Measurements from ENCODE around the gene PSME3. TPM values are rescaled to one million over a fixed set of nuclear protein-coding genes. Genes with fewer than 3 reads are reported as not detected.

PSME3 gene
- total and polyA plus RNA-seq, 2 of the 13 experiments (the other 11 are each of a cell fraction or from before 2014, with no cell fraction given): 66.3 to 135 TPM

- peak; percentile 93; the same call in 1 of the 2 replicates for TF ChIP-seq ZNF782 (CRISPR knock-in tag; IDR thresholded peaks at IDR 0.05; ENCODE audit: borderline replicate concordance)
- peak; percentile 98 for TF ChIP-seq SRSF1 (optimal IDR thresholded peaks at IDR 0.05; ENCODE audit: low read depth, low read length)
- TF ChIP-seq, protein P1, sequence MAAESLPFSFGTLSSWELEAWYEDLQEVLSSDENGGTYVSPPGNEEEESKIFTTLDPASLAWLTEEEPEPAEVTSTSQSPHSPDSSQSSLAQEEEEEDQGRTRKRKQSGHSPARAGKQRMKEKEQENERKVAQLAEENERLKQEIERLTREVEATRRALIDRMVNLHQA (CRISPR knock-in tag; IDR thresholded peaks at IDR 0.05): no peak
- no peak for TF ChIP-seq IKZF1 (IDR thresholded peaks at IDR 0.05)
- peak; percentile 85 for TF ChIP-seq ZNF710 (CRISPR knock-in tag; IDR thresholded peaks at IDR 0.05; ENCODE audit: borderline replicate concordance)
- no peak for TF ChIP-seq MLLT10 (CRISPR knock-in tag; IDR thresholded peaks at IDR 0.05)
- TF ChIP-seq IRX3 (CRISPR knock-in tag; IDR thresholded peaks at IDR 0.05; ENCODE audit: borderline replicate concordance, low read depth): no peak
- TF ChIP-seq KLF6 (CRISPR knock-in tag; IDR thresholded peaks at IDR 0.05): no peak; the same call in 1 of the 2 replicates
- peak; percentile 54; the same call in 1 of the 2 replicates for TF ChIP-seq JDP2 (CRISPR knock-in tag; IDR thresholded peaks at IDR 0.05; ENCODE audit: borderline replicate concordance)
- peak; percentile 88 for TF ChIP-seq ZBTB25 (CRISPR knock-in tag; IDR thresholded peaks at IDR 0.05)
- peak; percentile 78 for TF ChIP-seq ZBTB40 (IDR thresholded peaks at IDR 0.05)
- peak; percentile 95 for TF ChIP-seq ZBTB40 (CRISPR knock-in tag; IDR thresholded peaks at IDR 0.05)
- no peak for TF ChIP-seq ZNF644 (CRISPR knock-in tag; IDR thresholded peaks at IDR 0.05; ENCODE audit: low read depth)
- peak; percentile 83; the same call in 1 of the 2 replicates for TF ChIP-seq RNF219 (CRISPR knock-in tag; IDR thresholded peaks at IDR 0.05)
Observed at GRCh38 chr17:42832934-42833766, at the start of gene PSME3 (continued).

All from HepG2 (cell line).